Middle frontal gyrus (tissue), 1 donor: Measurements from ENCODE around the gene SMARCC2.
A peak's percentile ranks its signal among the peaks of the same experiment; 100 is the strongest.
"Not testable (repeated sequence)": the region's sequence is repeated elsewhere in the genome, so short reads cannot be mapped to it uniquely, and the experiment has no call there.

Experiments used
- DNase-seq: peaks from one replicate; pipeline ENCODE4 v3.0.0-alpha.2; 2015; ENCODE audit warnings: low spot score; ENCODE audit errors: extremely low spot score

Gene SMARCC2

DNA sequence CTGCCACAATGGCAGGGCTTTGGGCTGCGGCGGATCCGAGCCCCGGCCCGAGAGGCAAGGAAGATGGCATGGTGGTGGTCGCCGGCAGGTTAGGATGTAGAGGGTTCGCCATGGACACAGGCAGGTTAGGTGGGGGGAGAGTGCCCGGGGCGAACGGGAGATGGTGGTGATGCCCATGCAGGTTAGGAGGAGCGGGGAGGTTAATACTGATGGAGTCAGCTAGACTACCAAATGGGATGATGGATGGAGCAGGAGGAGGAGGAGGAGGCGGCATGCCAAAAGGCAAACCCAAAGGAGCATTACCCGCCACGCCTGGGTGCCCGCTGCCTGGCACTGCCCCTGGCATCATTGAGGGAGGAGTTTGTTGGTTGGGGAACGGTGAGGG is 24.9 kb downstream of the SMARCC2 start:
- no peak for DNase-seq

DNA sequence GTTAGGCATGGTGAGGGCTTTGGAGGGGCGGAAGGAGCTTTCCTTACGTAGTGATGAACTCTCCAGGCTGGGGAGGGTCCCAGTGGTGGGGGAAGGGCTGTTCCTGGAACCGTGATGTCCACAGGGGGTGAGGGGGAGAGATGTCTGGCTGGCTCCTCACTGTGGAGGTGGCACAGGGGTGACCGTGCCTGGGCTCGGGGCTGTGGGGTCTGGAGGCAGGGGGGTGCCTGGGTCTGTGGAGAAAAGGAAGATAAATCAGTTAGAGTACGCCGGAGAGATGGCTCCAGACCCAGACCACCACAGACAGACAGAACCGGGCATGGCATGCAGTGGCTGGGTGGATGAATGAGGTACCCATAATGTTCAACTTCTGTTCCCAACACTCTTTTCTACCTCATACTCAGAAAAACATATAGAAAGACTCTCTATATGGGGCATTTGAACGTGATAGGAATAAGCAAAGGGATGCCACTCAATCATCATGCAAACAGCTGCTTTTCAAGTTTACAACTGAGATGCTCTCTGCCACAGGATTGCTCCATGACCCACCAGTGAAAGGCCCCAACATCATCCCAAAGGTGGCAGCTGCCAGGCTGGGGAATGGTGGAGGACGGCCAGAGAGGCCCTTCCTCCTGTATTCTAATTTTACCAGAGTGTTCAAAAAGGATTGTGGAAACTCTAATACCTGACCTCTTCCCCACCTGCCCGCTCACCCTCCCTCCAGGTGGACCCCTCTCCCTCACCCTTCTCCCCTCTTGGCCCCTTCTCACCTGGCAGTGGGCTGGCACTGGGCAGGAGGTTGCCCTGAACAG is 25.5 kb downstream of the SMARCC2 start:
- DNase-seq: no peak

DNA sequence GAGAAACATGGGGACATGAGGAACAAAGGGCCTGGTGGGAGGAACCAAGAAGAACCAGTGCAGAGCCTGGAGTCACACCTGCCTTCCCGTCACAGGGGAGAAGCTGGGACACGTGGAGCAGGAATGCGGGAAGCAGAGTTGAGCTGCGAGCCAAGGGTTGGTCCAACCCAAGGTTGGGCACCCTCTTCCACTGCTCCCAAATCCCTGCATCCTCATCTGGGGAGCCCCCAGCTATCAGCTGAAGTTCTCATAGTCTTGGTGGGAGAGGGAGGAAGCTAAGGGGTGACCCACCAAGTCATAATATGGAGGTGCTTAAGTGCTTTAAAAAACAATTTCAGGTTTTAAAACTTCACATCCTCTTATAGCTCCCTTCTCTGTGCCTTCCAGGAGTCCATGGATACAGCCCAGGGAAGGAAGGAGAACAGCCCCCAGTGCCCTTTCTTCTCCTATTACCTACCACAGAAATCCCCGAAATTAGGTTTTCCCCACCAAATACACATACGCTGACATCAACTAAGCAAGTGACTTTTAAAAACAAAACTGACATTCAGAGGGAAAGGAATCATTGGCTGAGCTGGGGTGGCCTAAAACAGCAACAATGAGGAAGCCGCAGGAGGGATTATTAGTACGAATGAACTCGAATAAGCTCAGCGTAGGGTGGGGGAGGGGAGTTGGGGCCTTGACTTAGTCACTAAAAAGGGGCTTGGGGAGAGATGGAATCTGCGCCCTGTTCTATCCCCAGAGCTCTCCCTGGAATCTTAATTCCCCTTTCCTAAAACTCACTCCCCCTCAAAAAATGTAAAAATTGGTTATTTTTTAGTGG is 26.6 kb downstream of the SMARCC2 start:
- no peak for DNase-seq

DNA sequence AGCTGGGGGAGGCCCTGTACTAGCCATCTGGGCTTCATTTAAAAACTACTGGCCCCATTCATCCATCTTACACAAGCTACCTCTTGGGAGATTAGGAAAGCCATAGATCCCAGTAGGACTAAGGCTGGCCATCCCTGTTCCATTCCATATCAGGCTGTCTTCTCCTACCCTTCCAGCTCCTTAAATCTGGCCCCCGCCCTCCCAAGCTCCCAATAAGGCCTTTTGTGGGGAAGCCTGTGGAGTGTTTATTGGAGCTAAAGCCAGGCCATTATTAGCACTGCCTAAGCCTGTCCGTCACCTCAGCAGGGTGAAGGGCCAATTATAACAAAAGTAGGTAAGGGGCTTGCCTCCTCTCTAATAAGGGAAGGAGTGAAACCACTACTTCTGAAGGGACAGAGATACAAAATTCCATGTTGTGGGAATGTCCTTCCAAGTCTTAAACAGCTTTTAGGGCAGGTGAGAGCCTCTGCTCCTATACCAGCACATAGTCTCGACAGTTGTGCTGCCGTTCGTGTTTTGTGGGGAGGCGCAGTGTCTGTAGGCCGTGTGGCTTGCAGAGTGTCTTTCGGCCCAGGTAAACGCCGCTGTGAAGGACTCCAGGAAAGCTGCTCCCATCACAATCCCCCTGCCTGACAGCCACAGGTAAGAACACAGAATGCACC is 27.5 kb downstream of the SMARCC2 start:
- DNase-seq: no peak

GRCh38 chr12:56160894-56161689 is 28.2 kb downstream of the SMARCC2 start:
- DNase-seq: no peak

- no peak for DNase-seq
Measured at GRCh38 chr12:56160193-56160763, 29.0 kb downstream of the SMARCC2 start.

DNA sequence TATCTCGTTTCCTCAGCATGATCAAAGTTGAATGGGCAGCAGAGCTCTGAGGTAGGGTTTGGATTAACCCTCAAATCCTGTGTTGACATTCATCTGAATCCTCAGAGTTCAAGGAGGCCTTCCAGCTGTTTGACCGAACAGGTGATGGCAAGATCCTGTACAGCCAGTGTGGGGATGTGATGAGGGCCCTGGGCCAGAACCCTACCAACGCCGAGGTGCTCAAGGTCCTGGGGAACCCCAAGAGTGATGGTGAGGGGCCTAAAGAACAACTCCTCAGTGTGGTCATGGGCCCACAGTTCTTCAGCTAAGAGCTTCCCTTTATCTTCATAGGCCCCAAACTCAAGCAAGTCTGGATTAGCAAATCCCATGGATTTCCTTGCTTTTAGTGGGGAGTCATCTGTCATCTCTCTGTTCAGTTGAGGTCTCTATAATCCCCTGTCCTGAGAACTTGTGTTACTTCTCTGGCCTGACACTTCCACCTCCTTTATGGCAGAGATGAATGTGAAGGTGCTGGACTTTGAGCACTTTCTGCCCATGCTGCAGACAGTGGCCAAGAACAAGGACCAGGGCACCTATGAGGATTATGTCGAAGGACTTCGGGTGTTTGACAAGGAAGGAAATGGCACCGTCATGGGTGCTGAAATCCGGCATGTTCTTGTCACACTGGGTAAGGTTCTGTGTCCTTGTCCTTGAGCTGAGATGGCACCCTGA is 29.6 kb downstream of the SMARCC2 start:
- no peak for DNase-seq

DNA sequence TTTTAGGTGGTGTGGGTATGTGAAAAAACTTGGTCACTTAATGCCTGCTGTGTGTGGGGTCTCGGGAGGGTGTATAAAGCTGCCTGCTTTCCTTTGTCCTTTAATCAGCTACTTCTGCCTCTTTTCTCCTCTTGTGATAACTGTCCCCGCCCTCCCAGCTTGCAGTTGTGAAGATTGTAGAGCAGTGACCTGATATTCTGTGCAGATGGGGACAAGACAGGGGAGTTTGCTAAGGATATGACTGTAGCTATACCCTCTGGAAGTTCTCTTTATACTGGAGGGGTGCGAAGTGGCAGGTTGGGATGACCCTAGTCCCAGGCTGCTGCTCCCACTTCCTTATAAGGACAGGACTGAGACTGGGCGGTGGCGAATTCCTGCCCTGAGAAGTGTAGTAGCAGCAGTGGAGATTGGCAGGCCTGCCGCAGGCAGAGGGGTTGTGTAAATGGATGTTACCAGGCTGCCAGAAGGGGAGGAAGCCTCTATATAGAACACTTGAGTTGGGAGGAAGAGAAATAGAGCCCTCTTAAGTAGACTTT is 30.3 kb downstream of the SMARCC2 start:
- no peak for DNase-seq

- peak; percentile 97 for DNase-seq
Measured at GRCh38 chr12:56158029-56158925, 31.0 kb downstream of the SMARCC2 start, which contains the start of gene MYL6. Gene MYL6, plus strand, starts transcription at chr12:56158359. Its CDS starts 43 bp downstream, at chr12:56158402.

DNA sequence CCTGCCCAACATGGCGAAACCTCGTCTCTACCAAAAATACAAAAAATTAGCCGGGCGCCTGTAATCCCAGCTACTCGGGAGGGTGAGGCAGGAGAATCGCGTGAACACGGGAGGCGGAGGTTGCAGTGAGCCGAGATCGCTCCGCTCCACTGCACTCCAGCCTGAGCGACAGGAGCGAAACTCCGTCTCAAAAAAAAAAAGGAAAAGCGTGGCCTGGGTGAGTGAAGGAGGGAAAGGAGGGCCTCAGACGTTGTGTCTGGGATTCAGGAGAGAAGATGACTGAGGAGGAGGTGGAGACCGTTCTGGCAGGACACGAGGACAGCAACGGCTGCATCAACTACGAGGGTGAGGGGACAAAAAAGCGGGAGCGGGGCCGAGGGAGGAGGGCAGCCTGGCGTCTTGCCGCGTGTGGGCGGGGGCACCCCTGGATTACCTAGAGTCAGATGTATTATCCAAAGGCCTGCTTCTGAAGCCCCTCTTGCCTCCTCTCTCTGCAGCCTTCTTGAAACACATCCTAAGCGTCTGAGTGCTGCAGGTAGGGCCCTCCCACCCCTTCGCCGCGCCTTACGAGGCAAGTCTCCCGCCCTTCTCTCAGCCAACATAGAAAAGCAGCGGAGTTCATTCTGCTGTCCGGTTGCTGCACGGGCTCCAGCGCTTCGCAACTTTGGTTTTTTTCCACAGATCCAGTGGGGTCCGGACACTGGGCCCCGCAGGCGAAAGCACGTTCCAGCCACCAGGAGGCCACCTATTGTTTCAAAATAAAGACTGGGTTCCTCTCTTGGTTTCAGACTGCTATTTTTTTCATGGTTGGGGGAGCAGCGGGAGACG is 31.9 kb downstream of the SMARCC2 start:
- peak; percentile 25 for DNase-seq

DNA sequence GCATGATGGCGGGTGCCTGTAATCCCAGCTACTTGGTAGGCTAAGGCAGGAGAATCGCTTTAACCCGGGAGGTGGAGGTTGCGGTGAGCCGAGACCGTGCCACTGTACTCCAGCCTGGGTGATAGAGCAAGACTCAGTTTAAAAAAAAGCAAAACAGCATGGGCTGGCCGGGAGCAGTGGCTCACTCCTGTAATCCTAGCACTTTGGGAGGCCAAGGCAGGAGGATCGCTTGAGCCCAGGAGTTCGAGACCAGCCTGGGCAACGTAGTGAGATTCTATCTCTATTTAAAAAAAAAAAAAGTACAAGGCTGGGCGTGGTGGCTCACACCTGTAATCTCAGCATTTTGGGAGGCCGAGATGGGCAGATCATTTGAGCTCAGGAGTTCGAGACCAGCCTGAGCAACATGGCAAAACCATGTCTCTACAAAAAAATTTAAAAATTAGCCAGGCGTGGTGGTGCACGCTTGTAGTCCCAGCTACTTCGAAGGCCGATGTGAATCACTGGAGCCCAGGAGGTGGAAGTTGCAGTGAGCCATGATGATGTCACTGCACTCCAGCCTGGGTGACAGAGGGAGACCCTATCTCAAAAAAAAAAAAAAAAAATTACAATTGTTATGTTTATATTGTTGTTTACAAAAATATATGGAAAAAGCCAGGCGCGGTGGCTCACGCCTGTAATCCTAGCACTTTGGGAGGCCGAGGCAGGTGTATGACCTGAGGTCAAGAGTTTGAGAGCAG is 32.7 kb downstream of the SMARCC2 start:
- not testable (repeated sequence) for DNase-seq

DNA sequence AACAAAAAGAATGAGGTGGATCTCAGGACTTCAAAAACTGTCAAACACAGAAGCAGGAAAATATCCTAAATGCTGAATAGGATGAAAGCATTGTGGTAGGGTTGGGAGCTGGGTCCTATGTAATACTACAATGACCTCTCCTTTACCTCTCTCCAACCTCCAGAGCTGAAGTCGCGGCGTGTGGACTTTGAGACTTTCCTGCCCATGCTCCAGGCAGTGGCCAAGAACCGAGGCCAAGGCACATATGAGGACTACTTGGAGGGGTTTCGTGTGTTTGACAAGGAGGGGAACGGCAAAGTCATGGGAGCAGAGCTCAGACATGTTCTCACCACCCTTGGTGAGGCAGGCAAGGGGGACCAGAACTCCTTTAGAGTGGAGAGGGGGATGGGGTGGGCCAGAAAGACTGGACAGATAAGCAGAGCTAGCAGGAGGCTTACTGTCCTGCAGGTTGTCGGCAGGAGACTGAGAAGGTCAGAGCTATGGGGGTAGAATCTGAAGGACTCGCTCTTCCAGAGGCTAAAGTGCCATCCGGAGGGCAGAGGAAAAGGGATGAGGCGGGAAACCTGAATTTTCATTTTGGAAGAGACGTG is 33.9 kb downstream of the SMARCC2 start:
- no peak for DNase-seq

DNA sequence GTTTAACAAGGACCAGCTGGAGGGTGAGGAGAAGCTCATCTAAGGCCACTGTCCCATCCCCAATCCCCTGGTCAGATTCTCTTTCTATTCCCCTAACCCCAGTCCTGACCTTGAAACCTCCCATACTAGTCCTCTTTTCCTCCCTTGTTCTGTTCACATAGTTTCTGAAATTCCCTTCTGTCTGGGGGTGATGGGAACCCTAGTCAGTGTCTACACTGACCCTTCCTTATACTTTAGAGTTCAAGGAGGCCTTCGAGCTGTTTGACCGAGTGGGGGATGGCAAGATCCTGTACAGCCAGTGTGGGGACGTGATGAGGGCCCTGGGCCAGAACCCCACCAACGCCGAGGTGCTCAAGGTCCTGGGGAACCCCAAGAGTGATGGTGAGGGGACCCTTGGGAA is 34.5 kb downstream of the SMARCC2 start:
- DNase-seq: no peak

- DNase-seq: no peak
Measured at GRCh38 chr12:56154246-56154771, 35.0 kb downstream of the SMARCC2 start.

DNA sequence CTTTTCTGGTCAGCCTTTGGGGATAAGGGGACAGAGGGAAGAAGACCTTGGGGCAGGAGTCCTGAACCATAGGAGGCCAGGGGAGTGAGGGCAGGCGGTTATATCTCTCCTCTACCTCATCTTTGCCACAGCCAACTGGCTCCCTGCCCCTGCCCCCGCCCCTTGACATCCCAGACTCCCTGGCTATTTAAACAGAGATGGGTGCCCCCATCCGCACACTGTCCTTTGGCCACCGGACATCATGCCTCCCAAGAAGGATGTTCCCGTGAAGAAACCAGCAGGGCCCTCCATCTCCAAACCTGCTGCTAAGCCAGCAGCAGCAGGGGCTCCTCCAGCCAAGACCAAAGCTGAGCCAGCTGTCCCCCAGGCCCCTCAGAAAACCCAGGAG is 35.6 kb downstream of the SMARCC2 start:
- DNase-seq: no peak
